ENCODE measurements around the gene HMGN4.
"Not testable (repeated sequence)": the region's sequence is repeated elsewhere in the genome, so short reads cannot be mapped to it uniquely, and the experiment has no call there.

HMGN4 gene

DNA sequence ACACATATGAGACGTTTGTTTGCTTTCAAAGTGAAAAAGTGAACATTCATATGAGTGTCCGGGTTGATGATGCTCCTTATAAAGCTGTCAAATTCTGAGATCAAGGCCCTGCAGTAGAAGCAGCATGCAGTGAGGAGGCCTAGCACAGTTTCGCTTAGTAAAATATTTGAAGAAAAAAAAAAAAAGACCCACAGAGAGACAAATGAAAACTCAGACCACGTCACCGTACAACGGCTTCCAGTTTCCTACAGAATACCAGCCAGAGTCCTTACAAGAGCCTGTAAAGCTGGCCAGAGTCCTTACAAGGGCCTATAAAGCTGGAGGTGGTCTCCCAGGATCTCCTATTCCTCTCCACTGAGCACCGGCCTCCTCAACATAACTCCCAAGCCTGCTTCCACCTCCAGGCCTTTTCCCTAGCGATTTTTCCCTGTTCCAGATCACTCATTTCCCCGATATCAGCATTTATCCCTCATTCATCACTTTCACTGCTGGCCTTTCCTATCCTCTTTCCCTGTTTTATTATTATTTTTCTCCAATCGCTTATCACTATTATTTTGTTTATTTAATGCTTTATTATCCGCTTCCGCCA lies 1.5 kb upstream of the HMGN4 start:
- DNase-seq = peak in 1 of 2 donors; percentile 67

DNA sequence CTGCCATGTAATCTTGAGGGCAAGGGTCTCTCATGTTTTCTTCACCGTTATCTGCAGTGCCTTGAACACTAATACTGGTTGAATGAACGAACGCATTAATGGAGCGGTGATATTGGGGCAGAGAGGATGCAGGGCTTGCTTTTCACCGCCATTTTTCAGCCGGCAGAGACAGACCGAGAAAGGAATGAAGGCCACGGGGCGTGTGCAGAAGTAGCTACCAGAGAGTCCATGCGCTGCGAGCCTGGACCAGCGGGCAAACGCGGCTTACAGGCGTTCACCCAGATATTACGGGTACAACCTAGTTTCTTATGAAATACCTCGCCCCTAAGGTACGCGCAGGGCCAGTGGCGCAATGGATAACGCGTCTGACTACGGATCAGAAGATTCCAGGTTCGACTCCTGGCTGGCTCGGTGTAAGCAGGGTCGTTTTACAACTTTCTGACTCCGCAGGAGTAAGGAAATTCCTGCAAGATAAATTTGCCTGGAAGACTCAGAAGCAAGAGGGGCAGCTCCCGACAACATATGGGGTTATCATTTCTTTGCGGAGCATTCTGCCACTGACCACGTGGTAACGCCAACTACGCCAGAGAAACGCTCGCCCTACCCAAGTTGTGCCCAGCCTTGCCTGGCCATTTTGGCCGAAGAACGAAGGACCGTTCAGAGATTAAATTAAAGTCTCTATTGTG lies 863 bp upstream of the HMGN4 start:
- H3K4me3 Mint-ChIP-seq = peak overlapping the region; percentile 92
- H3K9me3 Mint-ChIP-seq = no peaks in the 10 kb centered on the region
- H3K27me3 Mint-ChIP-seq = no peaks in the 10 kb centered on the region
- H3K4me1 Mint-ChIP-seq = peaks cover 59% of the 10 kb centered on the region
- peak; percentile 76 for ATAC-seq
- DNase-seq = peak; percentile 88 to 93
- peak overlapping the region; percentile 97 to 99 for H3K27ac Mint-ChIP-seq

More for the DNA sequence above, 1.5 kb upstream of the HMGN4 start:
- Mint-ChIP-seq H3K4me1 (peaks cover 62% of the 10 kb centered on the region), H3K9me3 (no peaks in the 10 kb centered on the region), H3K27ac (peak overlapping the region; percentile 97 to 99), H3K27me3 (no peaks in the 10 kb centered on the region), H3K4me3 (peak overlapping the region; percentile 92)
- peak; percentile 44 for ATAC-seq

- no peak for ATAC-seq
- no peak for DNase-seq
- Mint-ChIP-seq H3K27me3 (no peaks in the 10 kb centered on the region), H3K4me1 (peaks cover 59% of the 10 kb centered on the region), H3K9me3 (no peaks in the 10 kb centered on the region), H3K4me3 (peak overlapping the region; percentile 92), H3K27ac (peak overlapping the region; percentile 97 to 99)
Observed at GRCh38 chr6:26538572-26538902, 371 bp downstream of the HMGN4 start.

- no peak for DNase-seq
- ATAC-seq = no peak
Observed at GRCh38 chr6:26539071-26539615, 977 bp downstream of the HMGN4 start.

GRCh38 chr6:26541579-26541978 lies 3.4 kb downstream of the HMGN4 start:
- no peaks in the 10 kb centered on the region for H3K27me3 Mint-ChIP-seq
- no peaks in the 10 kb centered on the region for H3K9me3 Mint-ChIP-seq
- peak overlapping the region in 1 of 2 donors; percentile 7 for H3K4me3 Mint-ChIP-seq
- DNase-seq (no peak), ATAC-seq (no peak)
- H3K4me1 Mint-ChIP-seq = peaks cover 53% of the 10 kb centered on the region
- no peak overlapping the region for H3K27ac Mint-ChIP-seq

More at GRCh38 chr6:26539071-26539615, 977 bp downstream of the HMGN4 start:
- Mint-ChIP-seq H3K4me3 (peak overlapping the region; percentile 92), H3K4me1 (peaks cover 58% of the 10 kb centered on the region), H3K27ac (peak overlapping the region; percentile 97 to 99), H3K9me3 (no peaks in the 10 kb centered on the region), H3K27me3 (no peaks in the 10 kb centered on the region)

DNA sequence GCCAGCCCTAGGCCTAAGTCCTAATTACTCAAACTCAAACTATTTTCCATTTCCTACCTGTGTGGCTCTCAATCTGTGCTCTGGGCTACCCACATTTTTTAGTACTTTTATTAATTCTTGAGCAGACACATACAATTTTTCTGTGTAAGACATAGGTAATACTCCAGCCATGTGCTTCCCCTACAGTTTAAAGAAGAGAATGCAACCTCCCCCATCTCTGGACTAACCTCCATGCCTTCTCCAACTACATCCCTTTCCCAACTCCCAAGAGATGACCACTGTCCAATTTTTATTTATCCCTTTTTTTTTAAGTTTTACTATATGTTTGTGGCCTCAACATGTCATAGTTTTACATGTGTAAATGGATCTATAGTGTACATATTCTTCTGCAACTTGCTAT lies 5.8 kb downstream of the HMGN4 start:
- Mint-ChIP-seq H3K27ac (no peak overlapping the region), H3K9me3 (no peaks in the 10 kb centered on the region), H3K4me1 (peaks cover 39% of the 10 kb centered on the region), H3K4me3 (no peak overlapping the region), H3K27me3 (no peaks in the 10 kb centered on the region)
- DNase-seq = no peak
- peak; percentile 62 for ATAC-seq

DNA sequence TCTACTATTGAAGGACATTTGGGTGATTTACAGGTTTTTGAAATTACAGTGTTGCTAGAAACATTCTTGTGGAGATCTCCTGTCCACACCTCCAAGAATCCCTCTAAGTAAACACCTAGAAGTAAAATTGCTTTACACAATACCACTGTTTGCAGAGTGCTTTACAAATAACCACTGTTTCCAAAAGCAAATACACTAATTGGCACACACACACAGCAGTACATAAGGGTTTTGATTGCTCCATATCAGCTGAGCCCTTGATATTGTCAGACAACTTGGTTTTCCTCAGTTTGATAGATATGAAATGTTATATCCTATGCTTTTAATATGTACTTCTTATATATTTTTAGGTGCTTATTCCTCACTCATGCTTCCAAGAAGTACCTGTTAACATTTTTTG lies 6.3 kb downstream of the HMGN4 start:
- Mint-ChIP-seq H3K9me3 (no peaks in the 10 kb centered on the region), H3K27ac (no peak overlapping the region), H3K27me3 (no peaks in the 10 kb centered on the region), H3K4me3 (no peak overlapping the region), H3K4me1 (peaks cover 39% of the 10 kb centered on the region)
- no peak for ATAC-seq
- no peak for DNase-seq

DNA sequence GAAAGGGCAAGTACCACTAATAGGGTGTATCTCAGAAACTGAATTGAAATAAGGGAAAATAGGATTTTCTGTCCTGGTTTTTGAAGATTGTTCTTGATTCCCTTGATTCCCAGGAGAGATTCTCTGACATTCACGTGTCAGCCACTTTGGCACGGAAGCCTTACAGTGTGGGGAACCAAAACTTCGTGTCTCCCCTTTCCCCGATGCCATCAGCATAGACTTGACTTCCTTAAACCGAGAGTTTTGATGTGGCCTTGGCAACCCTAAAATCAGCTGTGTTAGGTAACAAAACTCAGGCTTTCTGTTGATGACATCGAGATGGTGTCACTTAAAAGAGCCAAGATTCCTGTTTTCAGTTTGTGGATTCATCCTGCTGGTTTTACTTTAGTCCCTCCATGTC lies 7.5 kb downstream of the HMGN4 start:
- no peaks in the 10 kb centered on the region for H3K27me3 Mint-ChIP-seq
- no peaks in the 10 kb centered on the region for H3K9me3 Mint-ChIP-seq
- H3K4me1 Mint-ChIP-seq = peaks cover 29% of the 10 kb centered on the region
- ATAC-seq (no peak), DNase-seq (no peak)
- H3K27ac Mint-ChIP-seq = no peak overlapping the region
- no peak overlapping the region for H3K4me3 Mint-ChIP-seq

- not testable (repeated sequence) for DNase-seq, H3K9me3 Mint-ChIP-seq, ATAC-seq, H3K27me3 Mint-ChIP-seq, H3K27ac Mint-ChIP-seq, H3K4me3 Mint-ChIP-seq
- H3K4me1 Mint-ChIP-seq = peaks cover 17% of the 10 kb centered on the region
Observed at GRCh38 chr6:26547363-26547762, 9.2 kb downstream of the HMGN4 start.

DNA sequence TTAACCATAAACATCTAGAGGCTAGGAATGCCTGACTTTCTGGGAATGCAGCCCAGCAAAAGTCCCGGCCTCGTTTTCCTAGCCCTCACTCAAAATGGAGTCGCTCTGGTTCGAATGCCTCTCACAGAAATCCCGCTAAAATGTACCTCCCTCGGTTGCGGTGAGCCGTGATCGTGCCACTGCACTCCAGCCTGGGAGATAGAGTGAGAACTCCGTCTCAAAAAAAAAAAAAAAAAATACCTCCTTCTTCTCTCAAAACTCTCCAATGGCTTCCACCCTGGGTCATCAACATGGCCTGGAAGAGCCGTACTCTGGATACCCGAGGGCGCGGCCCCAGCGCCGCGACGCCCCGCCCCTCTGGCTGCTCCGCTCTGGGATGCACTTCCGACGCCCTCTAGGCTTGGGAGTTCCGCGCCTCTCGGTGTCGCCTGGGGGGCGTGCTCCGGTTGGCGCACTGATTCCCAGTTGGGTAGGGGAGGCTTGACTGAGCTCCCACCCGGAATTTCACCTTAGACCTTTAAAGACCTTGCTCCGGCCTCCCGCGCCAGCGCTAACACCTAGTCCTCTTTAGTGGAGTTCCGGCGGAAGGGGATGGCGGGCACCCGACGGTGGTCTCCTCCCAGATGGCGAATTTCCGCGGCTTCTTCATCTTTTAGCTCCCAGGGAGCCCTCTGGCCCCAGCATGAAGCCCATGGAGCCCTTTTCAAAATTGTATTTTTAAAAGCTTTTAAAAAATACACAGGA lies 12.3 kb downstream of the HMGN4 start:
- ATAC-seq (peak; percentile 52), DNase-seq (peak; percentile 52 to 62)
- Mint-ChIP-seq H3K9me3 (no peaks in the 10 kb centered on the region), H3K27ac (peak overlapping the region; percentile 90 to 94), H3K27me3 (no peaks in the 10 kb centered on the region), H3K4me3 (peak overlapping the region; percentile 94 to 97), H3K4me1 (peaks cover 3% of the 10 kb centered on the region)

GRCh38 chr6:26552205-26552604 lies 14.0 kb downstream of the HMGN4 start:
- Mint-ChIP-seq H3K27ac (no peak overlapping the region), H3K27me3 (no peaks in the 10 kb centered on the region), H3K4me3 (no peak overlapping the region), H3K4me1 (peaks cover 12% of the 10 kb centered on the region), H3K9me3 (no peaks in the 10 kb centered on the region)
- ATAC-seq (no peak), DNase-seq (no peak)

DNA sequence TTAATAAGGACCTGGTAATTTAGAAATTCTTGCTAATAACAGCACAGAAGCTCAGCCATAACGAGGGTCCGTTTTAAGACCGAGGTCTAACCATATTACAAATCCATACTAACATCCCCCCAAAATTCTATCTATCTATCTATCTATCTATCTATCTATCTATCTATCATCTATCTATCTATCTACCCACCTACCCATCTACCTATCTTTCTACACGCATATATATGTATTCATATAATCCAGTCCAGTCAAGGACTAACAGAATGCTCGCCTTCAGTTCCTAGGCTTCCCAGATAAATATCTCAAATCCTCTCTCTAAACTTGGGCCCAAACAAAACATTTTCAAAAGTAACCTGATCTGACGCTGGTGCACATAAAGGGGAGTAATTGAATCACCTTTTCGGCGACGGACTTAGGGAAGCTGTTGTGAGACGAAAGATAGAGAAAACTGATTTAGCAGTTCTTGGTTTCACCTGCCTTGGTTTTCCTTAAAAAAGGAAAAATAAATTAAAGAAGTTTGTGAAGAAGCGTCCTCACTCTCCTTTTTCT lies 14.5 kb downstream of the HMGN4 start:
- DNase-seq (no peak), ATAC-seq (no peak)
- no peaks in the 10 kb centered on the region for H3K27me3 Mint-ChIP-seq
- peaks cover 12% of the 10 kb centered on the region for H3K4me1 Mint-ChIP-seq
- H3K4me3 Mint-ChIP-seq = no peak overlapping the region
- H3K9me3 Mint-ChIP-seq = no peaks in the 10 kb centered on the region
- H3K27ac Mint-ChIP-seq = no peak overlapping the region

- no peak overlapping the region for H3K4me3 Mint-ChIP-seq
- H3K9me3 Mint-ChIP-seq = no peaks in the 10 kb centered on the region
- DNase-seq (peak; percentile 83), ATAC-seq (peak; percentile 69)
- no peaks in the 10 kb centered on the region for H3K27me3 Mint-ChIP-seq
- peaks cover 12% of the 10 kb centered on the region for H3K4me1 Mint-ChIP-seq
- H3K27ac Mint-ChIP-seq = no peak overlapping the region
Observed at GRCh38 chr6:26553264-26553634, 15.1 kb downstream of the HMGN4 start.

GRCh38 chr6:26553635-26554446 lies 15.7 kb downstream of the HMGN4 start:
- peaks cover 12% of the 10 kb centered on the region for H3K4me1 Mint-ChIP-seq
- H3K27ac Mint-ChIP-seq = no peak overlapping the region
- no peaks in the 10 kb centered on the region for H3K27me3 Mint-ChIP-seq
- H3K9me3 Mint-ChIP-seq = no peaks in the 10 kb centered on the region
- ATAC-seq (peak; percentile 73), DNase-seq (peak; percentile 81 to 85)
- H3K4me3 Mint-ChIP-seq = no peak overlapping the region

- Mint-ChIP-seq H3K4me3 (no peak overlapping the region), H3K27ac (peak overlapping the region in 1 of 2 donors; percentile 94), H3K4me1 (peaks cover 12% of the 10 kb centered on the region), H3K9me3 (no peaks in the 10 kb centered on the region), H3K27me3 (no peaks in the 10 kb centered on the region)
- no peak for ATAC-seq
- DNase-seq = no peak
Observed at GRCh38 chr6:26554447-26554696, 16.2 kb downstream of the HMGN4 start.

Data from stimulated activated naive CD8-positive, alpha-beta T cell treated with anti-CD3 and anti-CD28 coated beads, Interleukin-15, amount 100 ng/mL, for 72 hours (primary cell).